HG02840 (cell line): ENCODE results near the gene ABTB1.
"Not testable (repeated sequence)": the region's sequence is repeated elsewhere in the genome, so short reads cannot be mapped to it uniquely, and the experiment has no call there.

Experiments used
- ATAC-seq: cut with Tn5 transposase; IDR thresholded peaks from one replicate; pipeline ENCODE4 v1.9.1; 2021; ENCODE audit warnings: mild to moderate bottlenecking, moderate library complexity, moderate number of reproducible peaks; ENCODE audit not compliant: unreplicated experiment, low FRiP score

Gene ABTB1

DNA sequence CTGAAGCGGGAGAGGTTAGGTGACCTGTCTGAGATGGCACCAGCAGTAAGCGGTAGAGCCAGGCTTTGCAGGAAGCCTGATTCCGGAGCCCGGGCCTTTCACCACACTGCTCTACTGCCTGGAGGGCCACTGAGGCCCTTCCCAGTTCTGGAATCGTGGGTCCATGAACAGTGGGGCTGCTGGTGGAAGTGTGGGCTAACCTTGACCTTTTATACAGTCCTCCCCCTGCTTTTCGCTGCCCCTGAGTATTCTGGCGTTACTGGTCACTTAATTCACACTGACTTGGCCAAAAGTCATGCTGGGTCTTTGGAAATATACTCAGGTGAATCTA, 2.6 kb upstream of the ABTB1 start:
- no peak for ATAC-seq

DNA sequence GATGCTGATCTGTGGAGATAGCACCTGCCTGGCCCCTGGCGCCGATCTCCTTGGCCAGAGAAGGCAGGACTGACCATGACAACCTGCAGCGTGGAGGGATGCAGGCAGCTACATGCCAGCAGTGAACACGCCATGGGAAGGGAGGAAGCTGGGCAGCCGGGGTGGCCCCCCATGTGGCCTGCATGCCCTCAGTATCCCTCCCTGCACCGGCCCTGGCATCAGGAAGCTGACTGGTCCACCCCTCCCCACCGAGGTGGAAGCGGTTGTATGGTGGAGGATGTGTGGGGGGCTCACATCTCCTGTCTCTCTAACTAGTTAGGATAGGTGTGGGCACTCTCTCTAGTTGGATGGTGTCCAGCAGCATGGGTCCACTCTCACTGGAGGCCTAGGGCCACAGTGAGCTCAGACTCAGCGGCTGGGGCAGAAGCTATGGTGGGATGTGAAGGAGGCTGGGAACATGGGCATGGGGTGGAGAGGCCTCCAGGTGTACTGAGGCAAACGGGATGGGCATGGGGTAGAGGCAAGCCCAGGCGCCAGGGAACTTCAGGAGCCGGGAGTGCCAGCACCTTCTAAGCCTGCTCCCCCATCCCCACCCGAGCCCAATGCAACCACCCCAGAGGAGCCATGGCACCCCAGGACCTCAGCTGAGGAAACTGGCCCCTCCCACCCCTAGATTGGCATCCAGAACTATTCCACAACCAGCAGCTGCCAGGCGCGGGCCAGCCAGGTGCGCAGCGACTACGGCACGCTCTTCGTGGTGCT, 1.8 kb upstream of the ABTB1 start:
- ATAC-seq = no peak

DNA sequence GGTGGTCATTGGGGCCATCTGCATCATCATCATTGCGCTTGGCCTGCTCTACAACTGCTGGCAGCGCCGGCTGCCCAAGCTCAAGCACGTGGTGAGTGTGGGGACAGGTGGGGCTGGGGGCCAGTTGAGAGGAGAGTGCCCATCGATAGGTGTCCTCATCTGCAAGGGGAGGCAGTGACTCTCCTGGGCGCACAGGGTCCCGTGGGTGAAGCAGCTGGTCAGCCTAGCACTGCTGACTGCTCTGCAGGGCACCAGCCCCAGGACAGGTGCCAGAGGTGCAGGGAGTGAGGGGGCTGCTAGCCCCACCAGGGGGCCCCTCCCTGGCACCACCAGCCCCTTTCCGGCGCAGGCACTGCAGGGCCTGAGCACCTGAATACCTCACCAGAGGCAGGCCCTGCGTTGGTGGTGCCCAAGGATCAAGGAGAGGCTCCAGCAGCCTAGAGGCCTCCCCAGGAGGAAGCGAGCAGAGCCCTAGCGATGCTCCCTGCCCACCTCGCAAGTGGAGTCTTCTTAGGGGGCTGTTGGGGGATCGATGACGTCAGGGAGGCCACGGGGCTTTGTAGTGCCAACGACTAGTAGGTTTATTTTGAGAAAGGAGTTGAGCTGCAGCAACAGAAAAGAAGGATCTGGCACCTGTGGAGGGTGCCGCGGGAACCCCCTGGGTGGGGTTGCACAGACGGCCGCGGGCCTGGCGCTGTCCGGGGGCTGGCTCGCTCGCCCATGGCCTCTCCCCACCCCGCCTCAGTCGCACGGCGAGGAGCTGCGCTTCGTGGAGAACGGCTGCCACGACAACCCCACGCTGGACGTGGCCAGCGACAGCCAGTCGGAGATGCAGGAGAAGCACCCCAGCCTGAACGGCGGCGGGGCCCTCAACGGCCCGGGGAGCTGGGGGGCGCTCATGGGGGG, 976 bp upstream of the ABTB1 start:
- peak; percentile 4 for ATAC-seq

DNA sequence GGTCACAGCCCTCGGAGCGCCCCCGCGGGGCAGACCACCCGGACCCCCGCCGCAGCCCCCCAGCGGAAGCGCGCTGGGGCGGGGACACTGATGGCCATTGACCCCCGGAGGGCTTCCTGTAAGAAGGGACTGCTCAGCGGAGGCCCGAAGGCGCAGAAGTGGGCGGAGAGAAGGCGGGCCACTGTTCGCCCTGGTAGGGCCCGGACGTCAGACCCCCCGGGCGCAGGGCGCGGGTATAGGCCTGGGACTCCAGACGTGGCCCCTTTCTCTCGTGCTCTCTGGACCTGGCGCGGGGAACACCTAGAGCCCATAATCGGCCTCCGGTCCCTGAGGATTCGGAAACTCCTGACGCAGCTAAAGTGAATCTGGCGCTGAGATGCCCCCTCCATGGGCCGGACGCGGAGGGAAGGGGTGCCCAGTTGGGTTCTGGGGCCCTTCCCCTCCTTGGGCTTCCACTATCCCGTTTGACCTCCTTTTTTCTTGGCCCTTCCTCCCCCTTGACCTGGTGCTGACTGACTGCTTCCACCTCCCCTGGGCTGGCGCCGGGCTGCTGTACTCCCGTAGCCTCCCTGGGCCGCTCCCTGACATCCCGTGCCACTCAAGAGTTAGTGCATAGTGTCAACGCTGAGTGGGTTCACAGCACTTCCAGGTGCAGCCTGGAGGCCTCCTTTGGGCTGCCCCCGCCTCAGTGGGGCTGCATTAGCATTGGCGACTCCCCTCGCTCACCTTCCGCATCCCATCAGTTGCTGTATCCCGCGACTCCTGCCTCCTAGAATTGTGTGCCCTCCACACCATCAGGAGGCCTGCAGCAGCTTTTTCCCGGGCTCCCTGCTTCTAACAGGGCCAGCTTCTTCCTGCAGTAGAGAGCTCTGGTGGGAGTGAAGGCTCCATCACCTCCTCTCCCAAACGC, 694 bp downstream of the ABTB1 start:
- ATAC-seq = peak; percentile 32

DNA sequence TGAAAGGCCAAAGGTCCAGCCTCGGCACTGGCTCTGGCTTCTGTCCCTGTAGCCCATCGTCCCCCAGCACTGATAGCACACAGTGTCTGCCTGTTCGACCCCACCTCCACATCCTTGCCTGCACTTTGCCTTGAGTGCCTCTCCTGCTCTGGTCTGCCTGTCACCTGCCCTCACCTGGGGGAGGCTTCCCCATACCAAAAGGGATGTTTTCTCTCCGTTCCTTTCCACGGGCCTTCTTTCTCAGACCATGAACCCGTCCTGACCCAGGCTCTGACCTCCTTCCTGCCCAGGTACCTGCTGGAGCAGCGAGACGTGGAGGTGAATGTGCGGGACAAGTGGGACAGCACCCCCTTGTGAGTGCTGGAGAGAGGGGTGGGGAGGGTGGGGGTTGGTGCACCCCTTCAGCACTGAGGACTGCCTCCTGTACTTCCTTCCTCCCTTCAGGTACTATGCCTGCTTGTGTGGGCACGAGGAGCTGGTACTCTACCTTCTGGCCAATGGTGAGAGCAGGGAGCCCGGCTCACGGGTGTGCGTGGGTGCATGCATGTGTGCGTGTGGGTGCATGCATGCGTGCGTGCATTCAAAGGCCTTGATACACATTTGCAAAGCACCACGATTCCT, 1.5 kb downstream of the ABTB1 start:
- no peak for ATAC-seq

DNA sequence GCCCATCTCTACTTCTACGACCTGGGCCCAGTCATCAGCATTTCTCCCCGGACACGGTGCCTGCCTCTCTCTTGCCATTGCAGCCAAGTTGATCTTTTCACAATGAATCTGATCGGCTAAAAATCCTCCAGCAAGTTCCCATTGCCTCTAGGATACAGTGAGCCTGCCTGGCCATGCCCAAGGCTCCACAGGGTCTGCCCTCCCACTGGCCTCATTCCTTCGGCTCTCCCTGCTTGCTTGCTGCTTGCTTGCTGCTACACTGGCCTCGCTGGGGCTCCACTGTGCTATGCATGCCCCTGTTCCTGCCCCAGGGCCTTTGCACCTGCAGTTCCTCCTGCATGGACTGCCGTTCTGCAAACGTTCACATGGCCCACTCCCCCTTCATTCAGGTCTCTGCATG, 2.0 kb downstream of the ABTB1 start:
- no peak for ATAC-seq

DNA sequence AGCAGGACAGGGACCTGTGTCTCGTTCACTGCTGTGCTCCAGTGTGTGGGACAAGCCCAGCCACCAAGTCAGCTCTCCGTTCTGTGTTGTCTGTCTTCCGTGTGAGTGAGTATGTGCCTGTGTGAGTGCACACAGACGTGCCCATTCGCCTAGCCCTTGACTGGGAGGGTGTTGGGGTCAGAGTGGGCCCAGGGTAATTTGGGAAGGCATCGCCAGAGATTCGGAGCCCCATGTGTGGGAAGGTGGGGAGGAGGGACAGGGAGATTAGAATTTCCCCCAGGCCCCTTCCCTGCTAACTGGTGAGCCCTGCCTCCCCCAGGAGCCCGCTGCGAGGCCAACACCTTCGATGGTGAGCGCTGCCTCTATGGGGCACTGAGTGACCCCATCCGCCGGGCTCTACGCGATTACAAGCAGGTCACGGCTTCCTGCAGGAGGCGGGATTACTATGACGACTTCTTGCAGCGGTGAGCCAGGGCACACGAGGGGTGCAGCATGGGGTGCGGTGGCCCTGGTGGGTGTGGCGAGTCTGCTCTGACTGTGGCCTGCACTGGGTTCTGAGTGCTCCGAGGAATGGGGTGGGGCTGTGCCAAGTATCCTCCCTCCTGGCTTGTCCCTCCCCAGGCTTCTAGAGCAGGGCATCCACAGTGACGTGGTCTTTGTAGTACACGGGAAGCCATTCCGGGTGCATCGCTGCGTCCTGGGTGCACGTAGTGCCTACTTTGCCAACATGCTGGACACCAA, 3.1 kb downstream of the ABTB1 start:
- ATAC-seq = no peak

DNA sequence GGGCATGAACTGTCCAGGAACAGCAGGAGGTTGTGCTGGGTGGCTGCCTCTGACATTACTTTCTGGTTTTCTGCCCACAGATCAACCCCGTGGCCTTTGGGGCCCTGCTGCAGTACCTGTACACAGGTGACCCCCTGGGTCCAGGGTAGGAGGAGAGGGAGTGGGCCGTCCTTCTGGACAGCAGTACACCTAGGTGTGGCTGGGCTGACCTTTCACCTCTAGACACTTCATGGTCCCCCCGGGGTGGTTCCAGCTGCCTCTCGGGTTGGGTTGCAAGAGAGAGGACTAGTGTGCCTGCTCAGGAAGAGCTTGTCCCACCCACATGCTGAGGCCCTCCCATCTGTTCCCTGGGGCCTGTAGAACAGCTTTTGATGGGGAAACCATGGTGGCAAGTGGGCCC, 3.7 kb downstream of the ABTB1 start:
- ATAC-seq = no peak

DNA sequence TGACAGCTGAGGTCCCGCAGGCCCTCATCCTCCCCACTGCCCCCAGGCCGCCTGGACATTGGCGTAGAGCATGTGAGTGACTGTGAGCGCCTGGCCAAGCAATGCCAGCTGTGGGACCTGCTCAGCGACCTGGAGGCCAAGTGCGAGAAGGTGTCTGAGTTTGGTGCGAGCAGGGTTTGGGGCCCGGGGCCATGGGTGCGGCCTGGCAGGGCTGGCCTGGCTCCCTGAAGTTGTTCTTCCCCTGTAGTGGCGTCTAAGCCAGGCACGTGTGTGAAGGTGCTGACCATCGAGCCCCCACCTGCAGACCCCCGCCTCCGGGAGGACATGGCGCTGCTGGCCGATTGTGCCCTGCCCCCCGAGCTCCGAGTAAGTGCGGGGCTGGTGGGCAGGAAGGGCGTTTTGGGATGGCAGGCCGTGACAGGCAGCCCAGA, 4.2 kb downstream of the ABTB1 start:
- ATAC-seq = no peak

DNA sequence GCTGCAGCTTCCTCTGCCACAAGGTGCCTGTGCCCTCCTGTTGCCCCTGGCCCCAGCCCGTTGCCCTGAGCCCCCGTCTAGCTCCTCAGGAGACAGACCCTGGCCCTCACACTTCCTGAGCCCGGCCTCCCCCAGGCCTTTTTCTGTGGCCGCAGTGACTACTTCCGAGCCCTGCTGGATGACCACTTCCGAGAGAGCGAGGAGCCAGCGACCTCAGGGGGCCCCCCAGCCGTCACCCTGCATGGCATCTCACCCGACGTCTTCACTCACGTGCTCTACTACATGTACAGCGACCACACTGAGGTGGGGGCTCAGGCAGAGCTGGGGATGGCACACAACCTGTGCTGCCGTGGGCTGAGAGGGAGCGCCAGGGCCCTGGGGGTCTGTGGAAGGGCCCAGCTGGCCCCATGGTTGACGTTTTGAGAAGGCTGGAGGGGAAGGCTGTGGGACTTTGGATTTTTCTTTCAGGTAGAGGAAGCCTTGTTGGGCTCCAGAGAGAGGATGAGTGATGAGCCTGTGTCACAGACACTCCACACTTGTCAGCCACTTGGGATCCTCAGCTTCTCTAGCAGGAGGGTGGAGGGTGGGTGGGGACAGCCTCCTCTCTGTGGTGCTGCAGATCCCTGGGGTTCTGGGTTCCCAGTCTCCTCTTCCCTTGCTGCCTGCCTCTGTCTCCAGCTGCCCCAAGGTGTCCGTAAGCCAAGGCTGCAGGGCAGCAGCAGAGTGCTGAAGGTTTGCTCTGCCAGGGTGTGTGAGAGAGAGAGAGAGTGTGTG, 5.0 kb downstream of the ABTB1 start:
- ATAC-seq = no peak

DNA sequence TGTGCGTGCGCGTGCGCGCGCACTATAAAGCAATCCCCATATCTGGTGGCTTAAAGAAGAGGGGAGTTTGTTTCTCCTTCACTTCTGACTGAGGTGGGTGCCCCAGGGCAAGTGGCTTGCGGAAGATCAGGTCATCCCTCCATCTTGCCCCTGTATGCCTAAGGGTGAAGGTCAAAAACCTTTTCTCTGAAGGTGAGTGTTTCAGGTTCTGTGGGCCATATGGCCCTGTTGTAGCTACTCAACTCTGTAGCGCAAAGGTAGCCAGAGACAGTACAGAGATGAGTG, 5.5 kb downstream of the ABTB1 start:
- no peak for ATAC-seq

DNA sequence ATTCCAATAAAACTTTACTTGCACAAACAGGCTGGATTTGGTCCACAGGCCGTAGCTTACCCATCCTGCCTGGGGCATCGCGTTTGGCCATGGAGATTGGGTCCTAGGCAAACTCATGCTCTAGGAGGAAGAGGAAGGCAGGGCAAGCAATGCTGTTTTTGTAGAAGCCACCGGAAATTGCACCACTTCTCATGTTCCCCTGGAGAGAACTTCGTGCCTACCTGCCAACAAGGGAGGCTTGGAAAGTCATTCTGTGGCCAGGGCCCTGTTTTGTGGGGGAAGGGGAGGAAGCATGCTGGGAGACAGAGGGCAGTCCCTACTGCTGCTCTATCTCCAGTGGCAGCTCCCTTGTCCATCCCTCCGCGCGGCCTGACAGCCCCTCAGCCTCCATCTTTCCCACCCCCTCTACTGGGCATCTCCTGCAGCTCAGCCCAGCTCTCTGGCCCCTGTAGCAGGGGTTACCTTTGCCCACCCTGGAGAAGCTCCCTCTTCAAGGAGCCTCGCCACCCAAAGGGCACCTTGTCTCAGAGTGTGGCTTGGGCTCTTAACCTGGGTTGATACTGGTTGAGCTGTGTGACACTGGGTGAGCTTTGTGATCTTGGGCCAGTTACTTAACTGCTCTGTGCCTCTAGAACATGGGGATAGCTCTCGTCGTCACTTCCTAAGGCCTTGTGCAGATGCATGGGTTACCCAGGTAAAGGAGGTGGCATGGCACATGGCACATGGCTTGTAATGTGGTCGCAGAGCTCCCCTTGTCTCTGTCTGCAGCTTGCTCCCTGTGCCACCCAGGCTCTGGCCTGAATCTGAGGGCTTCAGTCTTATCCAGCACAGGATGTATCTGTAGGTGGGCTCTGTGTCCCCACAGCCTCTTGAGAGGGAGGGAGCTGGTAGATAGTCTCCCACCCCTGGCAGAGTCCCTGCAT, 6.1 kb downstream of the ABTB1 start:
- no peak for ATAC-seq

DNA sequence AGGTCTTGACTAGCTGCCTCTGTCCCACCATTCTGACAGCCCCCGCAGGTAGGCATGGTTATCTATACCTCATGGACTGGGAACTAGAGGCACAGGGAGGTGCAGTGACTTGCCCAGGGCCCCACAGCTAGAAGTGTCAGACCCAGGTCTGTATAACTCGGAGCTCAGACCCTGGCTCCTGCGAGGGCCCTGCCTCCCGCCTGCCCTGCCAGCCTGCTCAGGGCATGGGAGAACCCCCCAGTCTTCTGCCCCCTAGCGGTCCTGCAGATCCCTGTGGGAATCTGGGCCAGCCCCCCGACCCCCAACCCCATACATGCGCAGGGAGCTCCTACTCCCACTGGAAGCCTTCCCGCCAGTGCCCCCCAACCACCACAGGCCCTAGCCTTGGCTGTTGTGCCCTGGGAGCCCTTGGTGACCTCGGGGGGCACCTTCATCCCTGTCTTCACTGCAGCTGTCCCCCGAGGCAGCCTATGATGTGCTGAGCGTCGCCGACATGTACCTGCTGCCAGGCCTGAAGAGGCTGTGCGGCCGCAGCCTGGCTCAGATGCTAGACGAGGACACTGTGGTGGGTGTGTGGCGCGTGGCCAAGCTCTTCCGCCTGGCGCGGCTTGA, 6.9 kb downstream of the ABTB1 start:
- ATAC-seq = no peak

DNA sequence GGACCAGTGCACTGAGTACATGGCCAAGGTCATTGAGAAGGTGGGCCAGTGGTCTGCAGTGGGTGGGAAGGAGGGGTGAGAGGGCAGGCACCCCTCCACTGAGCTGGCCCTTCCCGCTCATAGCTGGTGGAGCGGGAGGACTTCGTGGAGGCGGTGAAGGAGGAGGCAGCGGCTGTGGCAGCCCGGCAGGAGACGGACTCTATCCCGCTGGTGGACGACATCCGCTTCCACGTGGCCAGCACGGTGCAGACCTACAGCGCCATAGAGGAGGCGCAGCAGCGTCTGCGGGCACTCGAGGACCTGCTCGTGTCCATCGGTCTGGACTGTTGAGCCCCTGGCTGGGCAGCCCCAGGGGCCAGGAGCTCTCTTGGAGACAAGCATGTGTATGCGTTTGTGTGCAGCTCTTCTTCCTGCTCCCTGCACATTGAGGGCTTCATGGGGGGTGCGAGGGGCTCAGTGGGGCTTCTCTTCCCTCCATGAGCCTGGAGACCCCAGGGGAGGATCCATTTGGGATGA, 7.5 kb downstream of the ABTB1 start:
- no peak for ATAC-seq

DNA sequence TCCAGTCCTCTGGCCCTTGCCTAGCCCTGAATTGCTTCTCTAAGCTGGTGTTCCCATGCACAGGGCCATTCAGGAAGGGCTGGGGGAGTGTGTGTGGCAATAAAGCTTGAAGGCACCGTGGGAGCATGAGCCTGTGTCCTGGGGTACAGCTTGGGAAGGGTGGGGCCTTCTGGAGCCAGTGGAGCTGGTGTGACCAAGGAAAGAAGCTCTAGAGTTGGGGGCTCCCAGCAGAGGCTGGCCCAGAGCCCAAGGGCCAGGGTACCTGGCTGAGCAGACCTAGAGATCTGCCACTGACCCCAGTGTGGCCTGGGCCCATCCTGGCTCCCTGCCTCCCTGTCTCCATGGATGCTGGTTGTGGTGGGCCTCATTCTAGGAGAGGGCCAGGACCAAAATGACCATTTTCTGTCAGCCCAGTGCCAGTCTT, 8.1 kb downstream of the ABTB1 start:
- ATAC-seq = no peak

DNA sequence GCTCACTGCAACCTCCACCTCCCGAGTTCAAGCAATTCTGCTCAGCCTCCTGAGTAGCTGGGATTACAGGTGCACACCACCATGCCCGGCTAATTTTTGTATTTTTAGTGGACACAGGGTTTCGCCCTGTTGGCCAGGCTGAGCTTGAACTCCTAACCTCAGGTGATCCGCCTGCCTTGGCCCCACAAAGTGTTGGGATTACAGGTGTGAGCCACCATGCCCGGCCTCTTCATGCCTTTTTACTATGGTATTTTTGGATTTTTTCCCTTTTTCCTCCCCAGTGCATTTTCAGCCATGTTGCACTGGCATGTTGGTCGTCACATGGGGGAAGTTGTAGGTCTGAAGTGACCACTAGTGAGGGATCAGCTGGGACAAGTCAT, 9.4 kb downstream of the ABTB1 start:
- ATAC-seq = not testable (repeated sequence)

DNA sequence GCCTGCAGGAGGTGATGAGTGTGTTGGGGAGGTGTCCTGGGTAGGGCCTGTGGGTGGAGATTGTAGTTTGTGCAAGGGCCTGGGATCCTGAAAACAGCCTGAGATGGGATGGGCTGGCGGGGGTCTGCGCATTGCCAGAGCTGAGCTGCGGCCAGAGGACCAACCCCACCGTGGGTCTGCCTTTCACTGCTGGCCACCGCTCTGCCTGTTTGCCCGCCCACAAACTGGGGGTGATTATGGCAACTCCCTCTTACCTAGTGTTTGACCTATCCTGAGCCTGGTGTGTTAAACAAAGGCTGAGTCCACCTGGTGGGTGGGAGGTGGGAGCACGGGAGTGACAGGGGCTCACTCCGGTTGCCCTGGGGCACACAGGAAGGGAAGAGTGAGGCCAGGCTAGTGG, 9.8 kb downstream of the ABTB1 start:
- no peak for ATAC-seq
